ENCODE results near the gene MPV17L2. TPM values are rescaled to one million over a fixed set of nuclear protein-coding genes. Genes with fewer than 3 reads are reported as not detected.

MPV17L2 gene
- total and polyA plus RNA-seq, 2 of the 4 experiments (the other 2 are of a cell fraction) = 7.2 to 19.5 TPM

GRCh38 chr19:18170714-18171255 lies 22.2 kb upstream of the MPV17L2 start:
- WGBS, 2 experiments (ENCODE audit: extremely low coverage in 2 of 2, insufficient read length in 1 of 2) = 100% methylated on average over 2 of the region's 16 CpGs; no CpG with 5 or more reads in 1 of the 2 experiments
- H3K4me2 ChIP-seq (ENCODE audit: low read depth, low read length) = no peak overlapping the region
- POLR2A ChIA-PET (ENCODE audit: unreplicated experiment) = interaction anchor here (0.6 kb wide), 1 partner anchor 311 kb away, joined by 3 read pairs; the partner anchor contains the start of gene RPL18A

More at GRCh38 chr19:18170714-18171255, 22.2 kb upstream of the MPV17L2 start:
- Histone ChIP-seq H3K9me3 (ENCODE audit: control insufficient read depth, insufficient read depth, low read length) (no peaks in the 10 kb centered on the region), H4K91ac (ENCODE audit: insufficient read depth, low read depth, low read length) (no peak overlapping the region), H3K23ac (ENCODE audit: low read depth, low read length) (no peak overlapping the region), H3K9me1 (ENCODE audit: insufficient read depth, low read length) (no peaks in the 10 kb centered on the region), H3K9ac (ENCODE audit: low read depth, low read length) (no peak overlapping the region), H2BK5ac (ENCODE audit: low read depth, low read length, poor library complexity, severe bottlenecking) (no peak overlapping the region), H4K8ac (ENCODE audit: low read depth in 2 of 2, low read length in 2 of 2) (no peak overlapping the region), H2AK5ac (ENCODE audit: low read depth, low read length) (no peak overlapping the region), H3K79me1 (ENCODE audit: low read depth in 1 of 2, low read length in 2 of 2) (no peaks in the 10 kb centered on the region), H3K4me3 (ENCODE audit: insufficient read depth, low read depth, low read length) (no peak overlapping the region), H2AK9ac (replicated peaks; ENCODE audit: low read depth, low read length, poor library complexity) (no peak overlapping the region), H3K4me1 (ENCODE audit: control insufficient read depth, insufficient read depth, low read length) (peaks cover 3% of the 10 kb centered on the region; the same call in 1 of the 2 replicates), H2BK15ac (ENCODE audit: low read depth, low read length) (no peak overlapping the region), H2BK120ac (ENCODE audit: low read depth, low read length) (no peak overlapping the region), H3K14ac (replicated peaks; ENCODE audit: low read depth, low read length) (no peak overlapping the region), H3K27me3 (ENCODE audit: control insufficient read depth, insufficient read depth, low read length) (no peaks in the 10 kb centered on the region), H2AFZ (replicated peaks; ENCODE audit: low read length, poor library complexity) (no peak overlapping the region), H2BK20ac (ENCODE audit: low read depth, low read length) (no peak overlapping the region), H4K20me1 (ENCODE audit: insufficient read depth, low read length) (no peaks in the 10 kb centered on the region), H3K4ac (ENCODE audit: low read depth, low read length) (no peak overlapping the region), H3K36me3 (ENCODE audit: control insufficient read depth, insufficient read depth, low read length) (peaks cover 26% of the 10 kb centered on the region), H3K18ac (ENCODE audit: low read depth, low read length) (no peak overlapping the region), H3K56ac (ENCODE audit: extremely low read depth, insufficient read depth, low read length) (no peak overlapping the region), H4K5ac (ENCODE audit: low read depth, low read length) (no peak overlapping the region), H3K27ac (ENCODE audit: insufficient read depth, low read length) (no peak overlapping the region)
- no TSS peak for BruUV-seq (replicated peaks)
- dilution Hi-C loops (cut with HindIII; ENCODE audit: low sequenced_read_pairs, unreplicated experiment) = no loop called here
- intact Hi-C loops (cut with micrococcal nuclease) = loop anchor here (5.0 kb wide), 2 partner anchors 82 to 163 kb away; partner anchors contain the start of gene ARRDC2
- ATAC-seq (ENCODE audit: low read depth) (no peak), DNase-seq (no peak)
- TF ChIP-seq FOS (IDR thresholded peaks at IDR 0.05; ENCODE audit: low read depth, low read length) (no peak), MXI1 (IDR thresholded peaks at IDR 0.05; ENCODE audit: borderline replicate concordance, low read depth, low read length) (no peak), NFE2L2 (IDR thresholded peaks at IDR 0.05; ENCODE audit: low read depth, low read length) (no peak), BHLHE40 (IDR thresholded peaks at IDR 0.05; ENCODE audit: low read depth, low read length) (no peak), CHD1 (IDR thresholded peaks at IDR 0.05; ENCODE audit: low read depth, low read length) (no peak), RCOR1 (IDR thresholded peaks at IDR 0.05; ENCODE audit: insufficient replicate concordance, low read length) (no peak), MAFK (IDR thresholded peaks at IDR 0.05; ENCODE audit: low read depth, low read length) (no peak), ELK1 (IDR thresholded peaks at IDR 0.05; ENCODE audit: borderline replicate concordance, low read depth, low read length) (no peak), CTCF (conservative IDR thresholded peaks at IDR 0.05; ENCODE audit: low read depth, low read length) (no peak), RFX5 (IDR thresholded peaks at IDR 0.05; ENCODE audit: low read depth, low read length) (no peak)
- in situ Hi-C loops (cut with MboI; ENCODE audit: low sequenced_read_pairs) = no loop called here
- CTCF ChIA-PET = interaction anchor here (0.8 kb wide), 1 partner anchor 22 kb away, joined by 4 read pairs; no protein-coding TSS in a partner anchor

Data from IMR-90 (cell line).